ENCODE results near the gene CD2AP.

The CD2AP gene

GRCh38 chr6:47477497-47478232 lies at the start of gene CD2AP:
CD2AP (plus strand) TSS chr6:47477789; CDS start chr6:47478245, 456 bp downstream.
- Histone ChIP-seq H3K4me3 (ENCODE audit: low read length in 2 of 2) (peak within 1 kb of the TSS; percentile 87 to 95), H3K9me3 (ENCODE audit: control insufficient read depth in 2 of 2, low read length in 2 of 2) (no peaks in the 10 kb centered on the region), H3K27me3 (ENCODE audit: control insufficient read depth in 2 of 2, insufficient read depth in 2 of 2, low read length in 2 of 2) (no peaks in the 10 kb centered on the region), H3K9ac (ENCODE audit: low read depth in 1 of 2, low read length in 2 of 2) (peak within 1 kb of the TSS; percentile 82 to 98), H3K27ac (ENCODE audit: low read depth in 2 of 2, low read length in 2 of 2) (peak within 1 kb of the TSS; percentile 98 to 99), H3K4me1 (ENCODE audit: control insufficient read depth in 2 of 2, insufficient read depth in 2 of 2, low read length in 2 of 2) (peaks cover 5 to 19% of the 10 kb centered on the region in 2 donors), H3K36me3 (ENCODE audit: control insufficient read depth in 2 of 2, insufficient read depth in 2 of 2, low read length in 2 of 2) (no peaks in the 10 kb centered on the region)

- H3K27ac ChIP-seq (ENCODE audit: low read depth in 2 of 2, low read length in 2 of 2) = no peak overlapping the region
Measured at GRCh38 chr6:47428288-47428687, 49.3 kb upstream of the CD2AP start.

GRCh38 chr6:47428746-47429664 lies 48.6 kb upstream of the CD2AP start:
- H3K4me3 ChIP-seq (ENCODE audit: low read length in 2 of 2) = no peak overlapping the region
- H3K4me1 ChIP-seq (ENCODE audit: control insufficient read depth in 2 of 2, insufficient read depth in 2 of 2, low read length in 2 of 2) = no peaks in the 10 kb centered on the region
- H3K36me3 ChIP-seq (ENCODE audit: control insufficient read depth in 2 of 2, insufficient read depth in 2 of 2, low read length in 2 of 2) = no peaks in the 10 kb centered on the region
- H3K9me3 ChIP-seq (ENCODE audit: control insufficient read depth in 2 of 2, low read length in 2 of 2) = peaks cover 0 to 7% of the 10 kb centered on the region in 2 donors
- no peaks in the 10 kb centered on the region for H3K27me3 ChIP-seq (ENCODE audit: control insufficient read depth in 2 of 2, insufficient read depth in 2 of 2, low read length in 2 of 2)
- H3K9ac ChIP-seq (ENCODE audit: low read depth in 1 of 2, low read length in 2 of 2) = no peak overlapping the region
- H3K27ac ChIP-seq (ENCODE audit: low read depth in 2 of 2, low read length in 2 of 2) = no peak overlapping the region

More at GRCh38 chr6:47428288-47428687, 49.3 kb upstream of the CD2AP start:
- no peak overlapping the region for H3K4me3 ChIP-seq (ENCODE audit: low read length in 2 of 2)
- H3K9ac ChIP-seq (ENCODE audit: low read depth in 1 of 2, low read length in 2 of 2) = no peak overlapping the region
- H3K27me3 ChIP-seq (ENCODE audit: control insufficient read depth in 2 of 2, insufficient read depth in 2 of 2, low read length in 2 of 2) = no peaks in the 10 kb centered on the region
- H3K9me3 ChIP-seq (ENCODE audit: control insufficient read depth in 2 of 2, low read length in 2 of 2) = peaks cover 0 to 7% of the 10 kb centered on the region in 2 donors
- H3K4me1 ChIP-seq (ENCODE audit: control insufficient read depth in 2 of 2, insufficient read depth in 2 of 2, low read length in 2 of 2) = no peaks in the 10 kb centered on the region
- H3K36me3 ChIP-seq (ENCODE audit: control insufficient read depth in 2 of 2, insufficient read depth in 2 of 2, low read length in 2 of 2) = no peaks in the 10 kb centered on the region

- Histone ChIP-seq H3K4me1 (ENCODE audit: control insufficient read depth in 2 of 2, insufficient read depth in 2 of 2, low read length in 2 of 2) (peaks cover 0 to 2% of the 10 kb centered on the region in 2 donors), H3K27me3 (ENCODE audit: control insufficient read depth in 2 of 2, insufficient read depth in 2 of 2, low read length in 2 of 2) (no peaks in the 10 kb centered on the region), H3K4me3 (ENCODE audit: low read length in 2 of 2) (no peak overlapping the region), H3K9ac (ENCODE audit: low read depth in 1 of 2, low read length in 2 of 2) (no peak overlapping the region), H3K27ac (ENCODE audit: low read depth in 2 of 2, low read length in 2 of 2) (peak overlapping the region in 1 of 2 donors; percentile 33), H3K36me3 (ENCODE audit: control insufficient read depth in 2 of 2, insufficient read depth in 2 of 2, low read length in 2 of 2) (no peaks in the 10 kb centered on the region), H3K9me3 (ENCODE audit: control insufficient read depth in 2 of 2, low read length in 2 of 2) (peaks cover 0 to 2% of the 10 kb centered on the region in 2 donors)
Measured at GRCh38 chr6:47434372-47435253, 43.0 kb upstream of the CD2AP start.

- Histone ChIP-seq H3K9me3 (ENCODE audit: control insufficient read depth in 2 of 2, low read length in 2 of 2) (peaks cover 0 to 2% of the 10 kb centered on the region in 2 donors), H3K4me1 (ENCODE audit: control insufficient read depth in 2 of 2, insufficient read depth in 2 of 2, low read length in 2 of 2) (peaks cover 0 to 2% of the 10 kb centered on the region in 2 donors), H3K36me3 (ENCODE audit: control insufficient read depth in 2 of 2, insufficient read depth in 2 of 2, low read length in 2 of 2) (no peaks in the 10 kb centered on the region), H3K4me3 (ENCODE audit: low read length in 2 of 2) (no peak overlapping the region), H3K9ac (ENCODE audit: low read depth in 1 of 2, low read length in 2 of 2) (no peak overlapping the region), H3K27me3 (ENCODE audit: control insufficient read depth in 2 of 2, insufficient read depth in 2 of 2, low read length in 2 of 2) (no peaks in the 10 kb centered on the region), H3K27ac (ENCODE audit: low read depth in 2 of 2, low read length in 2 of 2) (peak overlapping the region in 1 of 2 donors; percentile 33)
Measured at GRCh38 chr6:47435254-47435612, 42.4 kb upstream of the CD2AP start.

- Histone ChIP-seq H3K4me3 (ENCODE audit: low read length in 2 of 2) (no peak overlapping the region), H3K9ac (ENCODE audit: low read depth in 1 of 2, low read length in 2 of 2) (no peak overlapping the region), H3K27ac (ENCODE audit: low read depth in 2 of 2, low read length in 2 of 2) (no peak overlapping the region), H3K9me3 (ENCODE audit: control insufficient read depth in 2 of 2, low read length in 2 of 2) (no peaks in the 10 kb centered on the region), H3K27me3 (ENCODE audit: control insufficient read depth in 2 of 2, insufficient read depth in 2 of 2, low read length in 2 of 2) (no peaks in the 10 kb centered on the region), H3K36me3 (ENCODE audit: control insufficient read depth in 2 of 2, insufficient read depth in 2 of 2, low read length in 2 of 2) (no peaks in the 10 kb centered on the region), H3K4me1 (ENCODE audit: control insufficient read depth in 2 of 2, insufficient read depth in 2 of 2, low read length in 2 of 2) (peaks cover 0 to 2% of the 10 kb centered on the region in 2 donors)
Measured at GRCh38 chr6:47437592-47437991, 40.0 kb upstream of the CD2AP start.

GRCh38 chr6:47438481-47439347 lies 38.9 kb upstream of the CD2AP start:
- H3K4me3 ChIP-seq (ENCODE audit: low read length in 2 of 2) = no peak overlapping the region
- H3K36me3 ChIP-seq (ENCODE audit: control insufficient read depth in 2 of 2, insufficient read depth in 2 of 2, low read length in 2 of 2) = no peaks in the 10 kb centered on the region
- H3K27ac ChIP-seq (ENCODE audit: low read depth in 2 of 2, low read length in 2 of 2) = no peak overlapping the region
- peaks cover 0 to 2% of the 10 kb centered on the region in 2 donors for H3K4me1 ChIP-seq (ENCODE audit: control insufficient read depth in 2 of 2, insufficient read depth in 2 of 2, low read length in 2 of 2)
- no peaks in the 10 kb centered on the region for H3K9me3 ChIP-seq (ENCODE audit: control insufficient read depth in 2 of 2, low read length in 2 of 2)
- H3K9ac ChIP-seq (ENCODE audit: low read depth in 1 of 2, low read length in 2 of 2) = no peak overlapping the region
- H3K27me3 ChIP-seq (ENCODE audit: control insufficient read depth in 2 of 2, insufficient read depth in 2 of 2, low read length in 2 of 2) = no peaks in the 10 kb centered on the region

GRCh38 chr6:47439348-47439668 lies 38.3 kb upstream of the CD2AP start:
- Histone ChIP-seq H3K9ac (ENCODE audit: low read depth in 1 of 2, low read length in 2 of 2) (no peak overlapping the region), H3K27me3 (ENCODE audit: control insufficient read depth in 2 of 2, insufficient read depth in 2 of 2, low read length in 2 of 2) (no peaks in the 10 kb centered on the region), H3K4me3 (ENCODE audit: low read length in 2 of 2) (no peak overlapping the region), H3K9me3 (ENCODE audit: control insufficient read depth in 2 of 2, low read length in 2 of 2) (no peaks in the 10 kb centered on the region), H3K4me1 (ENCODE audit: control insufficient read depth in 2 of 2, insufficient read depth in 2 of 2, low read length in 2 of 2) (peaks cover 0 to 2% of the 10 kb centered on the region in 2 donors), H3K36me3 (ENCODE audit: control insufficient read depth in 2 of 2, insufficient read depth in 2 of 2, low read length in 2 of 2) (no peaks in the 10 kb centered on the region), H3K27ac (ENCODE audit: low read depth in 2 of 2, low read length in 2 of 2) (no peak overlapping the region)

GRCh38 chr6:47440719-47441118 lies 36.9 kb upstream of the CD2AP start:
- Histone ChIP-seq H3K9ac (ENCODE audit: low read depth in 1 of 2, low read length in 2 of 2) (no peak overlapping the region), H3K9me3 (ENCODE audit: control insufficient read depth in 2 of 2, low read length in 2 of 2) (no peaks in the 10 kb centered on the region), H3K27me3 (ENCODE audit: control insufficient read depth in 2 of 2, insufficient read depth in 2 of 2, low read length in 2 of 2) (no peaks in the 10 kb centered on the region), H3K27ac (ENCODE audit: low read depth in 2 of 2, low read length in 2 of 2) (no peak overlapping the region), H3K36me3 (ENCODE audit: control insufficient read depth in 2 of 2, insufficient read depth in 2 of 2, low read length in 2 of 2) (no peaks in the 10 kb centered on the region), H3K4me3 (ENCODE audit: low read length in 2 of 2) (no peak overlapping the region), H3K4me1 (ENCODE audit: control insufficient read depth in 2 of 2, insufficient read depth in 2 of 2, low read length in 2 of 2) (no peaks in the 10 kb centered on the region)
